HG02840 (cell line): ENCODE data around the gene LONP1.

ENCODE experiments used
- ATAC-seq: cut with Tn5 transposase; IDR thresholded peaks from one replicate; pipeline ENCODE4 v1.9.1; 2021; ENCODE audit warnings: mild to moderate bottlenecking, moderate library complexity, moderate number of reproducible peaks; ENCODE audit not compliant: unreplicated experiment, low FRiP score

The LONP1 gene

DNA sequence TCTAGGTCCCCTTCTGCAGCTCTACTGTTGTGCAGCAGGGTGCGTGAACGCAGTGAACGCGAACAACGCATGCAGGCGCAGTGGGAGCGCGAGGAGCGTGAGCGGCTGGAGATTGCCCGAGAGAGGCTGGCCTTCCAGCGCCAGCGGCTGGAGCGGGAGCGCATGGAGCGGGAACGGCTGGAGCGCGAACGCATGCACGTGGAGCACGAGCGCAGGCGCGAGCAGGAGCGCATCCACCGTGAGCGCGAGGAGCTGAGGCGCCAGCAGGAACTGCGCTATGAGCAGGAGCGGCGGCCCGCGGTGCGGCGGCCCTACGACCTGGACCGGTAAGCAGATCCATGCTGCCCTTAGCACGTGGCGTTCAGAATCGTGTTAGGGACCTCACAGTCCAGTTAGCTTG lies 58.5 kb downstream of the LONP1 start:
- no peak for ATAC-seq

DNA sequence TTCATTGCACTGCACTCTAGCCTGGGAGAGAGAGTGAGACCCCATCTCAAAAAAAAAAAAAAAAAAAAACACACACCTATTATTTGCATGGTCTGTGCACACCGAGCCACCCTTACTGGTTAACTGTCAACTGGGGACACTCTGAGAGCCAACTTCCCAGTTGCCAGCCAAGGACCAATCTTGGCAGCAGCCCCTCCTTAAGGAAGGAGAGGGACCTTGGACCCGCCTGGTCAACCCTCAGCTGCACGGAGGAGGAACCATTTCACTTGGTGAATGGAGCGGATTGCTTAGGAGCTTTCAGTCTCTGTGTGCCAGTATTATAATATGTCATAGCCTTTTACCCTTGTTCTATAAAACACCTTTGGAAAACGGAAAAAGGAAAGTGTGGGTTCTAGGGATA lies 64.5 kb downstream of the LONP1 start:
- no peak for ATAC-seq

- ATAC-seq = no peak
Observed at GRCh38 chr19:5654931-5655330, 65.0 kb downstream of the LONP1 start.

DNA sequence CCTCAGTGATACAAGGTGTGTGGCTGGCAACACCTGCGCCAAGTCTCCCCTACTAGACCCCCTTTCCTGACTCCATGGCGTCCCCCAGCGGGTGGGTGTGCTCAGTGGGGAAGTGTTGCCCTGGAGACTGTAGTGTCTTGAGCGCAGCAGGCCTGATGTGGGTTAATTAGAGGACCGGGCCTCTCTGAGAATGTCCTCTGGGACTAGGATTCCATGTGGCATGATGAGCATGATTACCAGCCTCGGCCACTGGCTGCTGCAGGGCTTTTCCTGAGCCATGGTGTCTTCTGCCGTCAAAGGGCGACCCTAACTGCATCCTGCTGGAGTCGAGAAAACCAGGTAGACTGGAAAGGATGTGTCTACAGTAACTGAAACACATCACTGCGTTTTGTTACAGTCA lies 67.7 kb downstream of the LONP1 start:
- no peak for ATAC-seq

DNA sequence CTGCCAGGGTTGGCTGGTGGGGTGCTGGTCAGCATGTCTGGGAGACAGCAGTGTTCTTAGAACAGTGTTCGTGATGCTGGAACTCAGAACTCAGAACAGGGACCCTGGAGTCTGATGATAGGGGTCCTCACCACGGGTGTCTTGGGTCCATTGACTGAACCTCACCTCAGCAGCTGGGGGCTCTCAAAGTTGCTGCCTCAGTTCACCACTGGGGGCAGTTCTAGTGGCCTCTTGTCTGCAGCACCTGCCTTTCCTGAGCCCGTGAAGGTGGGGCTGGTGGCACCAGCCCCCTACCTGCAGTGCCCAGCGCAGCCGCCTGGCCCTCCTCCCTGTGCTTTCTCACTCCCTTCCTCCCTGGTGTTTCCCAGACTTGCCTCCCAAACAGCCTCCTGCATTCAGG lies 68.6 kb downstream of the LONP1 start:
- ATAC-seq = no peak

DNA sequence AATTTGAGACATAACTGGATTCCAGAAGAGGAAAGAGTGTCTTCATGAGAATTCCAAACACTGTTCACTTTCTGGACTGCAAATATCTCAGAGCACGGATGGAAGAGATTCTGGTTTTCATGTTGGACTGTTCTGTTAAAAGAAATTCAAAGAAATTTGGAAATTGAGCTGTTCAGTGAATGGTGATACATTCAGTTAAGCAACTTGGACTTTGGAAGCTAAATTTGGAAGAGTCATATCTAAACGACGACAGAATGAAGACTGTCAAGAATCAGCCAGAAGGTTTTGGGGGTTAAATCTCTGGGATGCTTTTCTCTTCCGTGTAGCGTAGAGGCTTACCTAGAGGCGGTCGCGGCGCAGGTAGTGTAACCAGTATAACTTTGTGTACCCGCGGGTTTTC lies 71.5 kb downstream of the LONP1 start:
- no peak for ATAC-seq

DNA sequence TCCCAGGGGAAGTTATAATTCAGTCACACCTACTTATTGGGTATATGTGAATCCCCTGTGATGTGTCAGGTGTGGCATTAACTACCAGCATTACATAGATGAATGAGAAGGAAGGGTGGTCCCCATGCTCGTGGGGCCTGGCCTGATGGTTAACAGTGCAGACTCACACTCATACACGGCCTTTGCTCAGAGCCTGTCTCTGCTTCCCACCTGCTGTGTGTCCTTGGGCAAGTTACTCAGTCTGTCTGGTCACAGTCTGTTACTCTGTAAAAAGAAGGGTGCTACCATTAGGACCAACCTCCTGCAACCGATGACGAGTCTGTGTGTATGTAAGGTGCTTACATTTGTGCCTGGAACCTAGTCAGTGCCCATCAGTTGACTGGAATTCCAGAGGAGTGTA lies 73.2 kb downstream of the LONP1 start:
- no peak for ATAC-seq

DNA sequence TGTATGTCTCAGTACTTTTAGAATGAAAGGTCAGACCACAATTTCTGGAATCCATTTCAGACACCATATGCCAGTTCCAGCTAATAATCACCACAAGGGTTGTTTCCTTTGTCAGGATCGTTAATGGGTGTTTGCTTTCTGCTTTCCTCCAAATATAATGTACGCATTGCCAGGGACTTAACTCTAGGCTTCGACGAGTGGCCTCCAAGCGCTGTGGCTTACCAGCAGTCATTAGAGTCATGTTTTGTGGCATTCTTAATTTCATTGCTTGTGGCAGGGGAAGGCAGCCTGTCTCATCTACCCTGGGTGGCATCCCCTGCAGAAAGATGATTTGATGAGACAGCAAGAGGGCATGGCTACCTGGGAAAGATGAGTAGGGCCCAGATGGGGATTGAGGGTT lies 74.5 kb downstream of the LONP1 start:
- no peak for ATAC-seq

GRCh38 chr19:5644037-5644436 lies 75.9 kb downstream of the LONP1 start:
- ATAC-seq = no peak

- no peak for ATAC-seq
Observed at GRCh38 chr19:5643060-5643459, 76.9 kb downstream of the LONP1 start.

DNA sequence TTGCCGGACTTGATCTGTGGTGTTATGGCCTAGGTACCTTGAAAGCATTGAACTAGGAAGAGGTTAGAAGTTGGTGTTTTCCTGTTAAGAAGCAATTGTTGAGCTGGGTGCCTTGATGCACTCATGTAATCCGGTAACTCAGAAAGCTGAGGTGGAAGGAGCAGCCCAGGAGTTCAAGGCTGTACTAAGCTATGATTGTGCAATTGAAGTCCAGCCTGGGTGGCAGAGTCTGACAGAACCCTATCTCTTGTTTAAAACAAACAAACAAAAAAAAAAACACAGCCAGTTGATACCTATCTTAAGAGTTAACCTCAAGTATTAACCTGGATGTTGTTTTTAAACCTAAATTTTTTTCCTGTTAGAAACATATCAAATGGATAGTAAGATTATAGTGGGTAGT lies 77.7 kb downstream of the LONP1 start:
- no peak for ATAC-seq
